T-helper 1 cell treated with Interleukin-12 subunit alpha and Interleukin-12 subunit beta and Interleukin-4 antibody, amounts not matched to agents 30 μg/mL and 1 μg/mL, for 36 hours (primary cell): Measurements from ENCODE around the gene EPHA1.
"Not testable (repeated sequence)": the region's sequence is repeated elsewhere in the genome, so short reads cannot be mapped to it uniquely, and the experiment has no call there.

Experiments used
- H3K27ac Mint-ChIP-seq: one replicate; pipeline ENCODE4 v1.8.0; 2021; ENCODE audit warnings: mild to moderate bottlenecking, mixed read lengths
- H3K27me3 Mint-ChIP-seq: one replicate; pipeline ENCODE4 v1.8.0; 2021; ENCODE audit warnings: low read depth, mixed read lengths
- H3K36me3 Mint-ChIP-seq: one replicate; pipeline ENCODE4 v1.8.0; 2021; ENCODE audit warnings: low read depth, mixed read lengths
- H3K4me1 Mint-ChIP-seq: one replicate; pipeline ENCODE4 v1.8.0; 2021; ENCODE audit warnings: low read depth, mixed read lengths
- H3K4me3 Mint-ChIP-seq: one replicate; pipeline ENCODE4 v1.8.0; 2021; ENCODE audit warnings: mild to moderate bottlenecking, moderate library complexity, mixed read lengths
- H3K9me3 Mint-ChIP-seq: one replicate; pipeline ENCODE4 v1.8.0; 2021; ENCODE audit warnings: mixed read lengths

Gene EPHA1

DNA sequence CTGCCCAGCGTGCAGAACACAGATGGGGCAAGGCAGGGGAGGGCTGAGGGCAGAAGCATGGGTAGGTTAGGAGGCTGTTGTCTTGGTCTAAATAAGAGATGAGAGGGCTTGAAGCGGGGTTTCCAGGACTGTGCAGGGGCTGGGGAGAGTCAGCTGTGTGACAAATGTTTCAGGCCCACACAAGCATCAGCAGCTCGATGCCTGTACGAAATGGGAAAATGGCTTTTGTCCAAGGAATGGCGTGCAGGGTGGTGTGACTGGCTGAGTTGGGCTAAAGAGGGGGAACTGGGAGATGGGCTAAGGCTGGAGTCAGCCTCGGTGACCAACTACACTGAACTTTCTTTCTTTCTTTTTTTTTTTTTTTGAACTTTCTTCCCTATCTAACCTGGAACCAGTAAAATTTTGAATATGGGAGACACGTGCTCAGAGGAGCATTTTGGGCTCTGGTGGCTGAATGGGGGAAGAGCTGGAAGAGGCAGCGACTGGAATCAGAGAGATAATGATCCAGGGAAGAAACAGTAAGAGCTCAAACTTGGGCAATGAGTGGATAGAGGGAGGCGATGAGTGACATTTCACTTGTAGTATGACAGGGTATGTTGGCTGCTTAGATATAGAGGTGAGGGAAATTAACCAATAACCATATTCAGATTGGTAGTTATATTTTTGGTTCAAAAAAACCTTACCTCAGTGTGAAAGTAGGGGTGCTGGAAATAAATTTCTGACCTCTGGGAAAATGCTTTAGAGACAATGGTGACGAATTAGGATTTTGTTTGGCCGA lies 10.2 kb upstream of the EPHA1 start:
- peaks cover 34% of the 10 kb centered on the region for H3K27me3 Mint-ChIP-seq
- H3K27ac Mint-ChIP-seq, result no peak overlapping the region
- no peak overlapping the region for H3K4me3 Mint-ChIP-seq
- peaks cover 6% of the 10 kb centered on the region for H3K4me1 Mint-ChIP-seq
- H3K9me3 Mint-ChIP-seq, result no peaks in the 10 kb centered on the region
- no peaks in the 10 kb centered on the region for H3K36me3 Mint-ChIP-seq

DNA sequence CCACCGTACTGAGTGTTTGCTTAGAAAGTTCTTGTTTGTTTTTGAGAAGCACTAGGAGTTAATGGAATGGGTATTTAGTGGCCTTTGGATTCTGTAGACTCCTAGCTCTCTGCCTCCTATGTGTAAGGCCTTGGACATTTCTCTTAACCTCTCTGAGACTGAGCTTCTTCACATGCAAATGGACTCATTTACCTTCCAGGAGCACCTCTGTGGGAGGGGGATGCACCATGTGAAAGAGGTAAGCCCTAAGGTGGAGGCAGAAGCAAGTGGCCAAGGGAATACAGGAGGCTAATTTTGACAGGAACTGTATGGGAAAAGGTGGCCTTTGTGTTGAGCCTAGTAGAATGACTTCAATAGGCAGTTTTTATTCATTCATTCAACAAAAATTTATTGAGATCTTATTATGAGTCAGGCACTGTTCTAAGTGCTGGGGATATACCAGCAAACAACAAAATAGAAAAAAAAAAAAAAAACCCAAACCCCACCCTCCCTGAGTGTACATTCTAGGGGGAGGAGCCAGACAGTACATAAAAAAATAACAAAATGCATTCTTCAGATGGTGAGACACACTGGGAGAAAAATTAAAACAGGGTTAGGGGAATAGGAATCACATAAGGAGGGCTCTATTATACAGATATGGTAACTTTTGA lies 9.2 kb upstream of the EPHA1 start:
- no peaks in the 10 kb centered on the region for H3K36me3 Mint-ChIP-seq
- H3K4me3 Mint-ChIP-seq, result no peak overlapping the region
- H3K27ac Mint-ChIP-seq, result no peak overlapping the region
- H3K4me1 Mint-ChIP-seq, result peaks cover 6% of the 10 kb centered on the region
- H3K9me3 Mint-ChIP-seq, result no peaks in the 10 kb centered on the region
- peaks cover 34% of the 10 kb centered on the region for H3K27me3 Mint-ChIP-seq

DNA sequence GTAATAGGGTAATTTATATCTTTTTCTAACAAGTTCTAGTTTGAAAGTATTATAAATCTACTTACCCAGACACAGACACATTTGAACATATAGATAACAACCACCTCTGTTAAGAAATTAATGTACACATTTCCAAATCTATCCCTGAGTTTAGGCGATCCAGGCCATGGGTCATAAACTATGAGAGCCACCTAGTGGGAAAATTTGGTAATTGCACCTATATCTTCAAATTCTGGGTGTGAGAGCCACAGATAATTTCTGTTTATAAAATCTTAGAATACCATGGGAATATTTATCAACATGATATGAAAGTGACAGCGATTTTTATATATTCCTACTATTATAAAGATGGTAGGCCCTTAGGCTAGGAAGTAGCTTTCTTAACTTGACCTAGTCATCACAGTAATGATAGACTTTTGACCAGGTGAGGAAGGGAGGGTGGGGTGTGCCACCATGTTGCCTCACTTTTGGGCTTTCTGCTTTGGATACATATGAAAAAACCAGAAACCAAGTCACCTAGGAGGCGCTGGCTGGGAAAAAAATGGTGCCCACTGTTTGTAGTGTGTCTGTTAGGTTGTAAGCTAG lies 8.0 kb upstream of the EPHA1 start:
- peaks cover 6% of the 10 kb centered on the region for H3K4me1 Mint-ChIP-seq
- H3K27me3 Mint-ChIP-seq, result peaks cover 40% of the 10 kb centered on the region
- H3K4me3 Mint-ChIP-seq, result no peak overlapping the region
- no peaks in the 10 kb centered on the region for H3K36me3 Mint-ChIP-seq
- no peaks in the 10 kb centered on the region for H3K9me3 Mint-ChIP-seq
- H3K27ac Mint-ChIP-seq, result no peak overlapping the region

DNA sequence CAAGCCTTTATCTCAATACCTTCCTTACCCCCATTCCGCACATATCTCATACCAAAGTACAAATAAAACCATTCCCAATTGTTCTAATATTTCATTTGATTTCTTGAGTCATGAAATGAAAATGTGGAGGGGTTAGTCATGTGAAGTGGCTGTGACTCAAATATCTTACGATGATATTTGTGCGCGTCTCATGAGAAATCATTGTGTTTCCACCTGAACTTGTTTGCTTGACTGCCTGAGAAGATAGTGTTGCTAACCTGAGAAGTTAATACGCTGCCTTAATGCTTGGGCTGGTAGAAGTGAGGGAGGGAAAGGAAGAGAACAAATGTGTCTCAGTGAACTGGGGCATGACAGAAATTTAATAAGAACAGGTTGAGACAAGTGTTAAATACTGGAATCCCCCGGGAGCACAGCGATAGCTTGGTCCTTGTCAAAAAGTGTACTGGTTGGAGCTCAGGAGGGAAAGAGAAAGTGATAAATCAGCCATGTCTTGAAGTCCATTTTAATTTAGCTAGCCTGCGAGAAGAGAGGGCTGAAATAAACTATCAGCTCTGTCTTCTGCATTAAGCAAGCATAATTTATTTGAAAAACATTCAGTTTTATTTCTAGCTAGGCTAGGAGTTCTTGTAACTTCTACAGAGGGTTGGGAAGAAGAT lies 7.2 kb upstream of the EPHA1 start:
- Mint-ChIP-seq H3K4me1 (peaks cover 6% of the 10 kb centered on the region), H3K9me3 (no peaks in the 10 kb centered on the region), H3K4me3 (no peak overlapping the region)

DNA sequence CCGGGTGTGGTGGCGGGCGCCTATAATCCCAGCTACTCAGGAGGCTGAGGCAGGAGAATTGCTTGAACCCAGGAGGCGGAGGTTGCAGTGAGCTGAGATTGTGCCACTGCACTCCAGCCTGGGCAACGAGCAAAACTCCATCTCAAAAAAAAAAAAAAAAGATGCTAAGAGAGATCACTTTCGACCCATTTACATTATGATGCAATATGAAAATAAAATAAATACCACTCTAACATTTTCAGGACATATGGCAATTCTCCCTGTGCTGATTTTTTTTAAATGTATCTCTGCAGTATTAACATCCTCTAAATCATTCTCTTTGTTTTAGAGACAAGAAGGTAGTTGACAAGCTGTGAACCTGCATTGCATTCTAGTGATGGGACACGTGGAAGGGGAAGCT lies 6.6 kb upstream of the EPHA1 start:
- peaks cover 40% of the 10 kb centered on the region for H3K27me3 Mint-ChIP-seq
- H3K4me1 Mint-ChIP-seq, H3K27ac Mint-ChIP-seq, H3K36me3 Mint-ChIP-seq, H3K9me3 Mint-ChIP-seq, H3K4me3 Mint-ChIP-seq: not testable (repeated sequence)

More for the DNA sequence above, 7.2 kb upstream of the EPHA1 start:
- Mint-ChIP-seq H3K27ac (no peak overlapping the region), H3K27me3 (peaks cover 40% of the 10 kb centered on the region), H3K36me3 (no peaks in the 10 kb centered on the region)

DNA sequence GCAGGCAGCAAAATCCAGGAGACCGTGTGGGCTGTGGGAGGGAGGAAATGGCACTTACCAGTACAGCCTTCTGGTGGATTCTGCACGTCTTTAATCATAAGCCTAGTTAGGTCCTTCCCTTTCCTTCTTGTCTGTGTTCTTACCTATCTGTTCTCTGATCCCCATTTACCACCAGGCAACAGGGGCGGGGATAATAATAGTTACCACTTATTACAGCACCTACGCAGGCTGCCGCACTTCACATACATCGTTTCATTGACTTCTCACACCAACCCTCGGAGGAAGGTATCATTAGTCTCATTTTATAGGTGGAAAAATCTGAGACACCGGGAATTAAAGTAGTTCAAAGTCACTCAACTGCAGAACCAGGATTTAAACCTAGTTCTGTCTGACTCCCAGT lies 4.5 kb upstream of the EPHA1 start:
- Mint-ChIP-seq H3K4me1 (peaks cover 17% of the 10 kb centered on the region), H3K9me3 (no peaks in the 10 kb centered on the region), H3K27me3 (peaks cover 33% of the 10 kb centered on the region), H3K27ac (no peak overlapping the region), H3K4me3 (no peak overlapping the region), H3K36me3 (no peaks in the 10 kb centered on the region)

DNA sequence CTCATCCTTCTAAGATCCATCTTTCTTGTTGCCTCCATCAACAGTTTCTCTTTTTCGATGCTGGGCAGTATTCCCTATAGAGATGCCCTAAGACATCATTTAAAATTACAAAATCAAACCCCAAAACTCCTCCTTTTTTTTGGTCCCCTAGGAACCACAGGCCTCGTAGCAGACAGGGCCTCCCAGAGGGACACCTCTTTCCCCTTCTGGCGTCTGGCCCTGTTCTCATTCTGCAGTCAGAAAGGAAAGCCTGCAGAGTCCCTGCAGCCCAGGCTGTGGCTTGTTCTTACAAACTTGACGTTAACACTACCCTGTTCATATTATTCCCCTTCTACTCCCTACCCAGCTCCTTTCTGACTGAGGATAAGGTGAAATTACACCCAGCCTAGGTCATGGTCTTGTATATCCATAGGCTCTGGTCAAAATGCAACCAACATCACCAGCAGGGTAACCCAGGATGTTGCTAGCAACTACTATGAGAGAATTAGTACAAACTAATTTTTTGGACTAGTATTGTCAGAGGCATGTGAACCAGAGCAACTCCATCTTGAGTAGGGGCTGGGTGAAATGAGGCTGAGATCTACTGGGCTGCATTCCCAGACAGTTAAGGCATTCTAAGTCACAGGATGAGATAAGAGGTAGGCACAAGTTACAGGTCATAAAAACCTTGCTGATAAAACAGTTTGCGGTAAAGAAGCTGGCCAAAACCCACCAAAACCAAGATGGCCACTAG lies 3.5 kb upstream of the EPHA1 start:
- no peak overlapping the region for H3K27ac Mint-ChIP-seq
- H3K4me3 Mint-ChIP-seq, result no peak overlapping the region
- H3K27me3 Mint-ChIP-seq, result peaks cover 42% of the 10 kb centered on the region
- no peaks in the 10 kb centered on the region for H3K9me3 Mint-ChIP-seq
- H3K4me1 Mint-ChIP-seq, result peaks cover 27% of the 10 kb centered on the region
- H3K36me3 Mint-ChIP-seq, result no peaks in the 10 kb centered on the region

DNA sequence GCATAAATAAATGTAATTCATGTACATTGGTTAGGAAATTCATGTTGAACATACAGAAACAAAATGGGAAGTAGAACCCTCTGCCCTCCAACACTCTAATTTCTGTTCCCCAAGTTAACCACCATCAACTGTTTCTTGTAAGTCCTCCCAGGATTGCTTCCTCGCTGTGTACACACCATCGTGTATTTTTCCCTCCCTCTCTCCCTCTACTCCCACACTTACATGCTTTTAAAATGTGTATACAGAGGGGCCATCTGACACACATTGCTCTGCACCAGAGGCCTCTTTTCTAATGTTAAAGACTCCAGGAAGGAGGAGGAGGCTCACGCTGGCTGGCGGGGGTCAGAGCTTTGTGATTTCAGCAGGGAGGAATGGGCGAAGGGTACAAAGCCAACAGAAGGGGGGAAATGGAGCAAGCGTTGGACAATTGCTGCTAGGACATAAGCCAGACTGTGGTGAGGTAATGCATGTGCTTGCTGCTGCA lies 1.9 kb upstream of the EPHA1 start:
- H3K4me1 Mint-ChIP-seq, result peaks cover 23% of the 10 kb centered on the region

DNA sequence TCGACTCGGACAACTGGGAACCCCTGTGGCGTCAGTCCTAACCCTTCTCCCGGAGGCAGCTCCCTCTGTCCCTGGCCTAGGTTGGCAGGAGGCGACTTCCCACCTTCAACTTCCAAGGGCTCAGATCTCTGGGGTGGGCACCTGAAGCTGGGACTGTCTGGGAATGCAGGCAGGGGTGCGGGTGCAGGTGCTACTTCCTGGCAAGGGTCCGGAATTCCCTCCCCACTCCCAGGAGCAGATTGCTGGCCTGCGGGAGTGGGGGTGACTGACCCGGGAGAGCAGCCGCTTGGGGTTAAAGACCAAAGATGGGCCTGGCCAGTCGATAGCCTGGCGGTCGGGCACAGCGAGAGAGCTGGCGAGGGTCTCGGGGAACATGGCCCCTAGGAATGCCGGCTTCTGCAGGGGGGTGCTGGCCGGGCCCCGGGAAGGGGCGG lies 387 bp downstream of the EPHA1 start:
- Mint-ChIP-seq H3K27ac (no peak overlapping the region), H3K4me3 (peak overlapping the region; percentile 69), H3K4me1 (peaks cover 23% of the 10 kb centered on the region), H3K36me3 (no peaks in the 10 kb centered on the region), H3K9me3 (no peaks in the 10 kb centered on the region), H3K27me3 (peaks cover 51% of the 10 kb centered on the region)

More for the DNA sequence above, 1.9 kb upstream of the EPHA1 start:
- H3K4me3 Mint-ChIP-seq, result no peak overlapping the region
- H3K36me3 Mint-ChIP-seq, result no peaks in the 10 kb centered on the region
- no peaks in the 10 kb centered on the region for H3K9me3 Mint-ChIP-seq
- H3K27ac Mint-ChIP-seq, result no peak overlapping the region
- peaks cover 52% of the 10 kb centered on the region for H3K27me3 Mint-ChIP-seq

DNA sequence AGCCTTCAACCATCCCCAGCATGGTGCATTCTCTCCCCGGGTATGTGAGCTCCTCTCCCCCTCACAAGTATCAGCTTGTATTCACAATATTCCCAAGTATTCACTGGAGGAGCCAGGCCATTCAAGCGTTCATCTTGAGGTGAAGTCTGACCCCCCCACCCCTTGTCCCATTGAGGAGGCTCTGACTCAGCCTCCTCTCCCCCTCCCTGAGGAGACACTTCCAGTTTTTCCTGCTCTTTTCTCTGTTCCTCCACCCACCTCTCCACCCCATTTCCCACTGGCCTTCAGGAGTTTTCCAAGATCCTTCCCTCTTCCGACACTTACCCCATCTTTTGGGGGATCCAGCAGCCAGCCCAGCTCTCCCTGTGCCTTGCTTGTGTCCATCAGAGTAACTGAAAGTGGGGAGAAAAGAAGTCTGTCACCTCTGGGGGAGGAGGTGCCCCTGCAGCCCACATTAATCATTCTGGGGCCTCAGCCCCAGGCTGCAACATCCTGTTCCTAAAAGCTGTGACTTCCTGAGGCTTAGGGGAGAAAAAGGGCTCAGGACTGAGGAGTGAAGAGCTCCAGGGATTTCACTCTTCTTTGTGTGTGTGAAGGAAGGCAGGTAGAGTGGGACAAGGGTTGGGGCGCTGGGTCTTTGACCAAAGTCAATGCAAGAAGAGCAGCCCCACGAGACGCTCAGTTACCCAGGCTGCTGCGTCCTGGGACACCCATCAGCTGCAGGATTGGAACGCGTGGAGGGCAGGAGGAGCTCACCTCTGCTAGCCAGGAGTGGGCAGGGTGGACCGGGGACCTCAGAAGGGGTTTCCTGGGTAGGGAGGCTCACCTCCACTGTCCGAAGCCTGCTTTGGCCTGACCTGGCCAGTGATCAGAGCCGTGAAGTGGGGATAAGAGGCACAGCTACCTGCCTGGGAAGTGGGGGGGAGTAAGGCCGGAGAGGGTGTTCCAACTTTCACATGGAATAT lies 1.1 kb downstream of the EPHA1 start:
- Mint-ChIP-seq H3K27me3 (peaks cover 52% of the 10 kb centered on the region), H3K27ac (peak overlapping the region; percentile 16), H3K4me3 (peak overlapping the region; percentile 69)

DNA sequence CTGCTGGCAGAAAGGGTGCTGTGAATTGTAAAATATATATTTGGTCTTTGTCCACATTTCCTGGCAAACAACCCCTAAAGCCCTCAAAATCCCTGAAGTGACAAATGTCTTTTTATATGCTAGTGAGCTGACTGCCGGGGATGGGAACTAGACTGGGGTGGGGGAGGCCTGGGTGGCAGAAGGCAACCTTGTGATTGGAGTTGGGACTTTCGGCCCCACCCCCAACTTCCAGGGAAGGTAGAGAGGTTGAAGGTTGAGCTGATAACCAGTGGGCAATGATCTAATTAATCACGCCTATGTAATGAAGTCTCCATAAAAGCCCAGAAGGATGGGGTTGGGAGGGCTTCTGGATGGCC lies 2.7 kb downstream of the EPHA1 start:
- Mint-ChIP-seq H3K4me1 (peaks cover 23% of the 10 kb centered on the region), H3K36me3 (no peaks in the 10 kb centered on the region), H3K9me3 (no peaks in the 10 kb centered on the region), H3K4me3 (no peak overlapping the region), H3K27me3 (peaks cover 51% of the 10 kb centered on the region), H3K27ac (no peak overlapping the region)

More for the DNA sequence above, 1.1 kb downstream of the EPHA1 start:
- H3K4me1 Mint-ChIP-seq, result peaks cover 23% of the 10 kb centered on the region
- no peaks in the 10 kb centered on the region for H3K36me3 Mint-ChIP-seq
- H3K9me3 Mint-ChIP-seq, result no peaks in the 10 kb centered on the region

DNA sequence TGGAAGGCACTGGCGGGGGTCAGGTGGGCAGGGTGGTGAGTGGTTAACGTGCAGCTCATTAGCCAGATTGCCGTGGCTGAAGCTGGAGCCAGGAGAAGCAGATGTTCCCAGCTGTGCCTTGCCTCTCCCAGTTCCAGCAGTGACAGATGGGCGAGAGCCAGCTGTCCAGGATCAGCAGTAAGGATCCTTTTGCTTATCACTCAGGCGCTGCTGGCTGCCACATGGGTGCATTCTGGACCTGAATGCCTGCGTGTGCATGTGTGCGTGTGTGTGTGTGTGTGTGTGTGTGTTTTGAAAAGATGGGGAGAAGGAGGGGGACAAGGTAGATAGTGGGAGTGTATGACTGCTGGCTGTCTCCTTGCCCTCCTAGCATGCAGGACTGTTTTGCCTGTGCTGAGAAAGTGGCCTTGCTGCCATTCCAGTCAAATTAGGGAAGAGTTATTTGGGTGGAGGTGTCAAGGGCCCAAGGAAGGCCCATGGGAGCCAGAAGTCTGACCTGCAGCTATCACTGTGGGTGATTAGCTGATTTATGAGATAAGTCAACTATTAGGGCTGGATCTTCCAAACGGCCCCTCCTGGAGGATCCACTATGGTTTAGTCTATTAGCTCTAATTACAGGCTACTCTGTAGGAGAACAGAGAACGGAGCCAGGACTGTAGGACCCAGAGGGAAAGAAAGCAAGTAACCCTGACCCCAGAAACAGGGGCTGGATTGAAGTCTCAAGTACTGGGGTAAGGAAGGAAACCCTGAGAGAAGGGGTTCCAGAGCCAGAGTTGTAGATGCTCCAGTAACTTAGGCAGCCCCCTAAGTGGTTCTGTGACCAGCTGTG lies 3.3 kb downstream of the EPHA1 start:
- Mint-ChIP-seq H3K27ac (no peak overlapping the region), H3K4me3 (no peak overlapping the region)

DNA sequence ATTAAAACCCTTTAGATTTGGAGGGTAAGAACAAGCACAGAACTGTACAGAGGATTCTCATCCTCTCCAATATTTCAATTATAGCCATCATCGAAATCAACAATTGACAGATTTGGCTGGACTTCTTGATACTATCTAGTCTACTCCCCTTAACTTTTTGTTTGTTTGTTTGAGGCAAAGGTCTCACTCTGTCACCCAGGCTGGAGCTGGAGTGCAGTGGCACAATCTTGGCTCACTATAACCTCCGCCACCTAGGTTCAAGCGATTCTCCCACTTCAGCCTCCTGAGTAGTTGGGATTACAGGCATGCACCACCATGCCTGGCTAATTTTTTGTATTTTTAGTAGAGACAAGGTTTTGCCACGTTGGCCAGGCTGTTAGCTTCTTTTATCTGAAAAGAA lies 6.4 kb downstream of the EPHA1 start:
- H3K9me3 Mint-ChIP-seq, H3K4me1 Mint-ChIP-seq, H3K36me3 Mint-ChIP-seq, H3K27ac Mint-ChIP-seq, H3K4me3 Mint-ChIP-seq: not testable (repeated sequence)
- peaks cover 36% of the 10 kb centered on the region for H3K27me3 Mint-ChIP-seq

More for the DNA sequence above, 3.3 kb downstream of the EPHA1 start:
- H3K4me1 Mint-ChIP-seq, result peaks cover 23% of the 10 kb centered on the region
- H3K36me3 Mint-ChIP-seq, result no peaks in the 10 kb centered on the region
- peaks cover 52% of the 10 kb centered on the region for H3K27me3 Mint-ChIP-seq
- no peaks in the 10 kb centered on the region for H3K9me3 Mint-ChIP-seq
